ENCODE results near the gene STRA8.

The STRA8 gene

DNA sequence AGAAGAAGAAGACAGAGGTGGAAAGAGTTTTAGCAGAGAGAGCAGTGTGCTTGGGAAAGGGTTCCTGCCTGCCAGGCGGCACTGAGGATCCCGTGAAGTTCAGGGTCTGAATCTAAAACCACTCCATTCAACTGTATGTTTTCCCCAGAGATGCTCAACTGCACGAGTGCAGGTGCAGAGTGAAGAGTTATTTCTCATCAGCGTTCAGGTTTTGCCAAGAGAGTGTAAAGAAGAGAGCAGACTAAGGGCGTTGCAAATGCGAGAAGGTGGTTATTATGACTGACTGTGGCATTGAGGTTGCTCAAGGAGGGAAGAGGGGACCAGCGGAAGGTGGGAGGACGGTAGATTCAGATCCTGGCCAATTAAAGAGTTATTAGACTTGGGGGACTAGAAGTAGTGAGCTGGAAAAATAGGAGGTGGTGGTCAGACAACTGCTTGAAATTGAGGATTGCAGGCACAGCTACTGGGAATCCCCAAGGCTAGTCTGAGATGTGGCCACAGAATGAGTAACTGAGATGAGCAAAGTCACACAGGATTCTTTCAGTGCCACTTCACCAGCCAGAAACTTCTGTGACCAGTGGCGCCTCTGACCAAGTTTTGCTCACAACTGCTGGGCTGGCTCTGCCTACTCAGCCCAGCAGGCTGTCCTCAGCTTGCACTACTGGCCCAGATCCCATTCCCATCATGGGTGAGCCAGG is 29.1 kb downstream of the STRA8 start:
- FAIRE-seq (no peak), DNase-seq (ENCODE audit: insufficient read length, low spot score) (no peak)

GRCh38 chr7:135263321-135263970 is 29.8 kb downstream of the STRA8 start:
- DNase-seq (ENCODE audit: insufficient read length, low spot score) (no peak), FAIRE-seq (no peak)

DNA sequence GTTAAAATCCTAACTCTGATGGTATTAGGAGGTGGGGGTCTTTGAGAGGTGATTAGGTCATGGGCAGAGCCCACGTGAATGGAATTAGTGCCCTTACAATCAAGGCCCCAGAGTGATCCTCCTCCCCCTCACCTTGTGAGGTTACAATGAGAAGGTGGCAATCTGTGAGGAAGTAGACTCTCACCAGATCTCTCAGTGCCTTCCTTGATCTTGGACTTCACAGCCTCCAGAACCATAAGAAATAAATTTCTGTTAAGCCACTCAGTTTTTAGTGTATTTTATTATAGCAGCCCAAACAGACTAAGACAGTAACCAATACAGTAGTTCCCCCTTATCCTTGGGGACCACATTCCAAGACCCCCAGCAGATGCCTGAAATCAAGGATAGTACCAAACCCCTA is 32.0 kb downstream of the STRA8 start:
- no peak for DNase-seq (ENCODE audit: insufficient read length, low spot score)
- FAIRE-seq = no peak

GRCh38 chr7:135269921-135270320 is 36.3 kb downstream of the STRA8 start:
- DNase-seq (ENCODE audit: insufficient read length, low spot score) (no peak), FAIRE-seq (no peak)

DNA sequence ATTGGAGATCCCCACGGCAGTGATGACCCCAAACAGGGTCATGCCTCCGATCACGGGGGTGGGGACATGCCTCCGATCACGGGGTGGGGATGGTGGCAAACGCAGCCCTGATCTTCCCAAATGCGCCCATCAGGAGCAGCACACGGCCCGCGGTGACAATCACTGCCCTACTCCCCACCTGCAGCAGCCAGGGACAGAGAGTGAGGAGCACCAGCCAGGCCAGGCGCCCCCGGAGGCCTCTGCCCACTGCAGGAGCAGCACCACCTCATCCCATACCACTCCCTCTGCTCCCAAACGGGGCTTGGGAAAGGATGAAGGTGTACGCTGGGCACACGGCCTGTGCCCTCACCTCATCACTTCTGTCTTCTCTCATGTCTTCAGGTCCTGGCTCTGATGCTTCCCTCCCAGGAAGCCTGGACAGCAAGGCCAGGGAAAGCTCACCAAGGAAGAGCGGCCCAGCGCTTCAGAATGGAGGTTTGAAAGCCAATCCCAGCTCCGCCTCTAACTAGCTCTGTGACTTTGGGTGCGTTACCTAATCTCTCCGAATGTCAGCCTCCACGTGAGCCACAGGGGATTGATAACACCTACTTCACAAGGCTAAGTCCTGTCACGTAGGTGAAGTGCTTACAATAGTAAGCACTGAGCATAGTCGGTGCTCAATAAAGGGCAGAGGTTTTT is 37.1 kb downstream of the STRA8 start:
- DNase-seq (ENCODE audit: insufficient read length, low spot score) (no peak), FAIRE-seq (no peak)

- FAIRE-seq (no peak), DNase-seq (ENCODE audit: insufficient read length, low spot score) (no peak)
These were observed 37.6 kb downstream of the STRA8 start for GRCh38 chr7:135271255-135271615.

DNA sequence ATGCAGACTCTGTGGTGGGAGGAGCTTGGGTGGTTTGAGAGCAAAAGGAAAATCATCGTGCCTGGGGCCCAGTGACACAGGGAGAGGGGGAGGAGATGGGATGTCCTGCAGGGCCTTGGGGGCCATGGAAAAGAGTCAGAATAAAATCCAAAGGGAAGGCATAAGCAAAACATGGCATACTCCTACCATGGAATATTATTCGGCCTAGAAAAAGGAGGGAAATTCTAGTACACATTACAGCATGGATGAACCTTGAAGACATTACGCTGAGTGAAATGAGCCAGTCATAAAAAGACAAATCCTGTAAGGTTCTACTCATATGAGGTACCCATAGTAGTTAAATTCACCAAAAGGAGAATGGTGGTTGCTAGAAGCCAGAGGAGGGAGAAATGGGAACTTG is 38.7 kb downstream of the STRA8 start:
- no peak for FAIRE-seq
- no peak for DNase-seq (ENCODE audit: insufficient read length, low spot score)

DNA sequence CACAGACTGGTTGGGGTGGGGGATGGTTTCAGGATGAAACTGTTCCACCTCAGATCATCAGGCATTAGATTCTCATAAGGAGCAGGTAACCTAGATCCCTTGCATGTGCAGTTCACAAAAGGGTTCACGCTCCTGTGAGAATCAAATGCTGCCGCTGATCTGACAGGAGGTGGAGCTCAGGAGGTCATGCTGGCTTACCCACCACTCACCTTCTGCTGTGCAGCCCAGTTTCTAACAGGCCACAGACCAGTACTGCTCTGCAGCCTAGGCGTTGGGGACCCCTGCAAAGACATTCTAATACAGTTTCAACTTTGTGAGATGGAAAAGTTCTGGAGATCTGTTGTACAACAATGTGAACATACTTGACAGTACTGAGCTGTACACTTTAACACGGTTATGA is 39.9 kb downstream of the STRA8 start:
- no peak for DNase-seq (ENCODE audit: insufficient read length, low spot score)
- no peak for FAIRE-seq

DNA sequence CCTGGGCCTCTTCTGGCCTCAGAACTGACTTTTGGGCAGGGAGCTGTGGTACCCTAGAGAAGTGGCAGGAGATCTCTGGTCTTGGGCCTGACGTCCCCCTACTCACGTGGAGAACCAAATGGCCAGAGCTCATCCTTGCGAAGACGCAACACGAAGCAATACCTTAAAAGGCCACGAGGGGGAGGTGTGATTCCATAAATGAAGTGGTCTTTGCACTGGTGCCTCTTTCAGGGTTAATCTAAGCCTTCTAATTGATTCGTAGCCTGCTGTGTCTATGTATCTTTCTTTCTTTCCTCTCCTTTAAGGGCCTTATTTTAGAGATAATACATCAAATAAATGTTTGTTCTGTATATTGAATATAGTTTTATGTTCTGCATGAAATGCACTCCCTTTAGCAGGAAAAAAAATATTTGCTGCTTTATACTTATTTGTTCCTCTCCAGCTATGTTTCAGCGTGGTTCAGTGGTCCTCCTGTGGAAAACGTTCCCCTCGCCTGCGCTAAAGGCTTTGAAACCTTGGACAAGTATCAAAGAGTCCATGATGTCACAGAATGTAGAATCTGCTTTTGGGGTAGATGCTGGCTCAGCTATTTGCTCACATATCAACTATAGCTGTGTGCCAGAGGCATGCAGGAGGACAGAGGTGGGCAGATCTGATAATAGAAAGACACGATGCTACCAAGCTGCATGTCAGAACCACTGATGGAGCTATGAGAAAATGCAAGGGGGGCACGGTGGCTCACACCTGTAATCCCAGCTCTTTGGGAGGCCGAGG is 41.0 kb downstream of the STRA8 start:
- FAIRE-seq (no peak), DNase-seq (ENCODE audit: insufficient read length, low spot score) (peak; percentile 56)

DNA sequence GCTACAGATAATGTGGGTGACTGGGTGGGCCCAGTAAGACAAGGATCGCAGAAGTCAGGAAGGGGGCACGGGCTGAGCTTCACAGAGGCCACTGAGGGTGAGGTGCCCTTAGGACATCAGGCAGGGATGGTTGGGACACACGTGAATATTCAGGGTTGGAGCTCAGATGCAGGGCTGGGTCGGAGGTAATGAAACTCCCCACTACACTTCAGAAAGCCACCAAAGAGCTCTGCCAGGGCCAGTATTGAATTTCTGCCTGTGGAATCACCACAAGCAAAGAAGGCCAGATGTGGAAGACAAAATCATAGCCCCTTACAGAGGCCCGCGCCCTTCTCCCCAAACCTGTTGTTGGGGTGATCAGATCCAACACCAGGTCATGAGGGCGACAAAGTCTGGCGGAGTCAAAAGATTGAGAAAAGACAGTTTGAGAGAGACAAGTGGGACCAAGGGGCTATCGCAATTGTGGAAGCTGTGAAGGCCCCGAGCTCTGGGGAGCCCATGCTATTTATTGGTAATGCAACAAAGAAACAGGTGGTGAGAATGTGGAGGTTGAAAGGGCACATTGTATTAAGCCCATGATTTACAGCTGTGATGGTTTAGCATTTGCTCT is 42.4 kb downstream of the STRA8 start:
- no peak for DNase-seq (ENCODE audit: insufficient read length, low spot score)
- no peak for FAIRE-seq

DNA sequence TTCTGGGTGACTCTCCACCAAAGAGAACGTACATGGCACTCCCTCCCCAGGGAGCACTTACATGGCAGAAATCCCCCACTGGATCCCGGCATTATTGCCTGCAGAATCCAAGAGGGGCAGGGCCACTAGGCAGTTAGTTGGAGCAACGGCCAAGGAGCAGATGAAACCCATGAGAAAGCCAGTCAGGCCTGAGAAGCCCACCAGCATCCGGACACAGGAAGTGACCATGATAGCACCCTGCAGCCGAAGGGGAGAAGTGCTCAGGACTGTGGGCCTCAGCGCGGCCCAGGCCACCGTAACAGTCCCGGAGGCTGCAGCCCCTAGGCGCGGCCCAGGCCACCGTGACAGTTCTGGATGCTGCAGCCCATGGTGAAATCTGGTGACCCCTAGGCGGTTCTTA is 43.5 kb downstream of the STRA8 start:
- no peak for DNase-seq (ENCODE audit: insufficient read length, low spot score)
- no peak for FAIRE-seq

DNA sequence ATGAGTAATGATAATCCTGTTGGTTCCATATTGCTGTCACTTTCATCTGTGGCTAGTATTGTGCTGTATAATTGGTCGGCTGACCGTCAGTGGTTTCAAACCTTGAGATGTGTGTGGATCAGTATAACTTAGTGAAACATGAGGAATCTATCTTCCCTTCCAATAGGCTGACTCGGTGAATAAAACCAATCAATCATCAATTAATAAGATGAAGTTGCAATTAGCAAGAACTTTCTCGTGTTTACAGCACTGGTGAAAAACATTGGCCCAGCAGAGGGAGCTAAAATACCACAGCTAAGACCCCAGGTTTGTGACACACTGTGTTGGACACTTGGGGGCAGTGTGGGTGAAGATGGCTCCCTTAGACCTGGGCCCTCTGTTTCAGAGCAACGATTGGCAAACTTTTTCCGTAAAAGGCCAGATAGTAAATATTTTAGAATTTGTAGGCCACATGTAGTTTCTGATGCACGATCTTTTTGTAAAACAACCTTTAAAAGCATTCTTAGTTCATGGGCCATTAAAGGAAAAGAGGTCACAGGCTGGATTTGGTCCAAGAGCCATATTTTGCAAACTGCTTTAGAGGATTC is 47.8 kb downstream of the STRA8 start:
- DNase-seq (ENCODE audit: insufficient read length, low spot score) (peak; percentile 62), FAIRE-seq (peak; percentile 85)

GRCh38 chr7:135282561-135283254 is 49.1 kb downstream of the STRA8 start:
- DNase-seq (ENCODE audit: insufficient read length, low spot score) (no peak), FAIRE-seq (no peak)

GRCh38 chr7:135283959-135284638 is 50.5 kb downstream of the STRA8 start:
- DNase-seq (ENCODE audit: insufficient read length, low spot score) (no peak), FAIRE-seq (no peak)

DNA sequence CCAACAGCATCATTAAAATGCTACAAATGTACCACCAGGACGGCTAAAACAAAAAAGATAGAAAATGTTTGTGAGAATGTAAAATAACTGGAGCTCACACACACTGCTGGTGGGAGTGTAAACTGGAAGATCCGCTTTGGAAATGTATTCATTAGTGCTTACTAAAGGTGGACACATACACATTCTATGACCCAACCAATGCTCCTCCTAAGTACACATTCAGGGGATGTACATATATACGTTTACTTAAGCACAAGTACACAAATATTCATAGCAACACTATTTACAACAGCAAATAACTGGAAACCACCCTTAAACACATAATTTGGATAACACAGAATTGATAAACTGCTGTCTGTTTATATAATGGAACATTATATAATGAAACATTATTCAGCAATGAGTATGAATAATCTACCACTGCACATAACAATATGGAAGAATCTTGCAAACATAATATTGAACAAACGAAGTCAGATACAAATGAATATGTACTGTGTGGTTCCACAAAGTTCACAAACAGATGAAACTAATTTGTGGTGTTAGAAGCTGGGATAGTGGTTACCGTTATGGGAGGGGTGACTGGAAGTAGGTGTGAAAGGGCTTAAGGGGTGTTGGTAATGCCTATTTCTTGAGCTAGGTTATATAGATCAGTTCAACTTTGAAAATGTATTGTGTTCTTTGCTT is 52.1 kb downstream of the STRA8 start:
- no peak for FAIRE-seq
- DNase-seq (ENCODE audit: insufficient read length, low spot score) = no peak

GRCh38 chr7:135286876-135287275 is 53.2 kb downstream of the STRA8 start:
- FAIRE-seq (no peak), DNase-seq (ENCODE audit: insufficient read length, low spot score) (no peak)

- FAIRE-seq (no peak), DNase-seq (ENCODE audit: insufficient read length, low spot score) (no peak)
These were observed 57.0 kb downstream of the STRA8 start for GRCh38 chr7:135290594-135290993.

- DNase-seq (ENCODE audit: insufficient read length, low spot score) (no peak), FAIRE-seq (no peak)
These were observed 58.2 kb downstream of the STRA8 start for GRCh38 chr7:135291809-135292253.

- FAIRE-seq (no peak), DNase-seq (ENCODE audit: insufficient read length, low spot score) (no peak)
These were observed 65.6 kb downstream of the STRA8 start for GRCh38 chr7:135299235-135299634.

All from HTR-8/SVneo (cell line).